AG20443 (cell line): ENCODE results near the gene ZNF487.
"Not testable (repeated sequence)": the region's sequence is repeated elsewhere in the genome, so short reads cannot be mapped to it uniquely, and the experiment has no call there.

Experiments used
- DNase-seq: peaks from one replicate; pipeline ENCODE4 v3.0.0; 2012; ENCODE audit warnings: low spot score, mixed read lengths

Gene ZNF487

DNA sequence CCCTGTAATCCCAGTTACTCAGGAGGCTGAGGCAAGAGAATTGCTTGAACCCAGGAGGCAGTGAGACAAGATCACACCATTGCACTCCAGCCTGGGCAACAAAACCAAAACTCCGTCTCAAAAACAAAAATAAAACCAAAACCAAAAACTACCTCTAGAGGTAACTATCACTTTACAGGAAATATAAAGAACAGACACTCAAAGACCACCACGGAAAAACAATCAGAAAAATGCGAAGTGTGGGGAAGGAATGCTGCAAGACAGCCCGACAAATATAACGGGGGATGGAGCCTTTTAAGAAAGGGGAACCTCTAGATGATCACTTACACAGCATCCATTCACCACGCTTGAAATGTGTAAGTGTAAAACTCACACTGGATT, 32.2 kb upstream of the ZNF487 start:
- DNase-seq, result no peak

DNA sequence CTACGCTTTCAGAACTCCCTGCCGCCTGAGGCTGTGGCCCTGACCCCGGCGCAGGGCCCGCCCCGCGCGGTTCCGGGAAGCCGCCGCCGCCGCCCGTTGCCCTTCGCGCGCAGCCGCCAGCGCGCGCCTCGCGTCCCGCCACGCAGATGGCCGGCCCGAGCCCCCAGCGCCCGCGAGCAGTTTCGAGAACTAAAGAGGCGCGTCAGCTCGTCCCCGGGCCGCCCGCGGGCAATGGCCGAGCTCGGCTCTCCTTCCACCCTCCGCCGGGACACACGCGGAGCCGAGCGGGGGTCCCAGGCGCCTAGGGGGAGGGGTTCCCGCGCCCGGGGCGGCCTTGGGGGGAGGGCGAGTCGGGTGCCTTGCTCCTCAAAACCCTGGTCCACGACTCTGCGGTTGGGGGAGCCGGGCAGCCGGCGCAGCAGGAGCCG, 29.7 kb upstream of the ZNF487 start:
- DNase-seq, result peak; percentile 80

DNA sequence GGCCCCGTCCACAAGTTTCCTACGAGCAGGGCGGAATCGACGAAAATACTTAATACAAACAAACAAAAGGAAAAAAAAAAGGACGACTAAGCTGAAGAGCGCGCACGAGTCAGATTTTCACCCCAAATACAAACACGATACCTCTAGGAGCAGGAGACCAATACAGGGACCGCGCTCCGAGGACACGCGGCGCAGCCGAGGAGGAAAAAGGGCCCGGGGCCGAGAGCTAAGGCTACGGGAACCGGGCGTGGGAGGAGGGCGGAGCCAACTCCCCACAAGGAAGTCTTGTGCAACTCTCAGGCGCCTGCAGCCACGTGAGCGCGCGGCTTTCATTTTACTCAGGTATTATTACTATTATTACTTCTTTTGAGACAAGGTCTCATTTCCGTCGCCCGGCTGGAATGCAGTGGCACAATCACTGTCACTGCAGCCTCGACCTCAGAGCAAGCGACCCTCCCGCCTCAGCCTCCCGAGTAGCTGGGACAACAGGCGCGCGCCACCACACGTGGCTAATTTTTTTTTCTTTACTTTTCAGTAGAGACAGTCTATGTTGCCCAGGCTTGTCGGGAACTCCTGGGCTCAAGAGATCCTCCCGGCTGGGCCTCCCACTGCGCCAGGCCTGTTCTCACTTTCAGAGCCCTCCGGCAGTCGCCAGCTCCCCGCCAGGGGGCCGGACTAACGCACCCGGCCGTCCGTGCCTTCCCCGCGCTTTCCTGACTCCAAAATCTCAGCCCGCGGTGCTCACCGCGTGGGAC, 29.2 kb upstream of the ZNF487 start:
- peak; percentile 91 for DNase-seq

DNA sequence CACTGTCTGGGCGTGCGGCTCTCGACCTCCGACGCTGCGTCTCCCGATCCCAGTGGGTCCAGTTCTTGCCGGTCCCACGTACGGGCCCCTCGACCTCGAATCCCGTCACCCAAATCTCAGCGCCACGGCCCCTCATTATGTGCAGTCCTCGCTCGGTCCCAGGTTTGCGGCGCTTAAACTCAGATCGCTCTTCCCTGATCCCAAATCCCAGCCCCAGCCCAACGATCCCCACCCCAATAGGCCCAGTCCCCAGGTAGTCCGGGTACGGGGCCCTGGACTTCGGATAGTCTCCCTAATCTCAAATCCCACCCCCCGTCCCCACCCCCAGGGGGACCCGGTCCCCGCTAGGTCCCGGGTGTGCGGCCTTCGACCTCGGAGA, 28.6 kb upstream of the ZNF487 start:
- DNase-seq, result no peak

DNA sequence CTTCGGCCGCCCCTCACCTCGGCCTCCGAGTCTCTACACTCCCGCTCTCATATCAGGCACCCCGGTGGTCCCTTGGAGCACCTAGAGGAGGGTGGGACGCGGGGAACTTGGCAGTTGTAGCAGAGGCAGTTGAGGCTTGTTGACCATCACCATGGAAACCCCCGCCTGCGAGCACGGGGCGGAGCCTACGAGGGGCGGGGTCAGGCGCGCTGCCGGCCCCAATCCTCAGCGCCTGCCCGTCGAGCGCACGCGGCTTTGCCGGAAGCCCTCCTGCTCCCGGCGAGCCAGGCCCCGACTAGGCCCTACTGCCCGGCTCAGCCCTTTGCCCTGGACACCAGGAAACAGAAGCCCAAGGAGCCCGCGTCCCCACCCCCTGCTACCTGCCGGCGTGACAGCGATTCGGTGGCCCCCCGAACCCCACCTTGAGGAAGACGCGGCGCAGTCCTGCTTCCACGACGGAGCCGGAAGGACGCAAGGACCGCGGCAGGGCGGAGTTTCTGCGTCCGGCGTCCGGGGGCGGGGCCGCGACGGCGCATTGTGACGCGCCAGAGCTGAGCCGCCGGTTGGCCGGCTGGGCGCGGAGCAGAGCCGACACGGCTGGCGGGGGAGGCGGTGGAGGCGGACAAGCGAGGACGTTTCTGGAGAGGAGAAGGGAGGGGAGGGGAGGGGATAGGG, 28.1 kb upstream of the ZNF487 start, which contains the start of gene HNRNPF:
Gene HNRNPF, minus strand, starts transcription at position 477 of the 675 bp plus-strand sequence. CDS start 21,302 bp downstream, outside the sequence.
- peak; percentile 95 for DNase-seq

DNA sequence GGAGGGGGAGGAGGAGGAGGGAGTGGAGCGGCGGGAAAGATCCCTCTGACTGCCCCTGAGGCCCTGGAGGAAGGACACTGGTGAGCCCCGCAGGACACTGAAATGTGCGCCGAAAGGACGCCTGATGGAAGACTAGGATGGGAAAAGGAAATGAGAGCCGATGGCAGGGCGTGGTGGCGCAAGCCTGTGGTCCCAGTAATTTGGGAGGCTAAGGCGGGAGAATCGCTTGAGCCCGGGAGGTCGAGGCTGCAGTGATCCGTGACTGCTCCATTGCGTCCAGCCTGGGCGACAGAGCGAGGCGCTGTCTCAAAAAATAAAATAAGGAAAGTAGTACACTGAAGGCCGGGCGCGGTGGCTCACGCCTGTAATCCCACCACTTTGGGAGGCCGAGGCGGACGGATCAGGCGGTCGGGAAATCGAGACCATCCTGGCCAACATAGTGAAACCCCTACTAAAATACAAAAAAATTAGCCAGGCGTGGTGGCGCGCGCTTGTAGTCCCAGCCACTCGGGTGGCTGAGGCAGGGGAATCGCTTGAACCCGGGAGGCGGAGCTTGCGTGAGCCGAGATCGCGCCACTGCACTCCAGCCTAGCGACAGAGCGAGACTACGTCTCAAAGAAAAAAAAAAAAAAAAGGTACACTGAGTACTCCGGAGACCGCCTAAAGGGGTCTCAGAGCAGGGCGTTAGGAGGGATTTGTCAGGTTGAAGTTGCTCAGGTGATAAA, 27.4 kb upstream of the ZNF487 start:
- DNase-seq, result no peak

DNA sequence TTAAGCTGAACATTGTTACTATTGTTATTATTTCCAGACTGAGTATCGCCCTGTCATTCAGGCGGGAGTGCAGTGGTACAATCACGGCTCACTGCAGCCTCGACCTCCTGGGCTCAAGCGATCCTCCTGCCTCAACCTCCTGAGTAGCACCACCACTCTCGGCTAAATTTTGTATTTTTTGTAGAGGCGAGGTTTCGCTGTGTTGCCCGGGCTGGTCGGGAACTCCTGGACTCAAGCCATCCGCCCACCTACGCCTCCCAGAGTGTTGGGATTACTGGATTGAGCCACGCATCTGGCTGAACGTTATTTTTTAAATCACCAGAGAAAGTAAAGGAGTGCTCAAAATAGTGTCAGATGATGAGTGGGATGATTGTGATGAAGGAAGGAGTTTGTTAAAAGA, 26.6 kb upstream of the ZNF487 start:
- DNase-seq, result no peak

DNA sequence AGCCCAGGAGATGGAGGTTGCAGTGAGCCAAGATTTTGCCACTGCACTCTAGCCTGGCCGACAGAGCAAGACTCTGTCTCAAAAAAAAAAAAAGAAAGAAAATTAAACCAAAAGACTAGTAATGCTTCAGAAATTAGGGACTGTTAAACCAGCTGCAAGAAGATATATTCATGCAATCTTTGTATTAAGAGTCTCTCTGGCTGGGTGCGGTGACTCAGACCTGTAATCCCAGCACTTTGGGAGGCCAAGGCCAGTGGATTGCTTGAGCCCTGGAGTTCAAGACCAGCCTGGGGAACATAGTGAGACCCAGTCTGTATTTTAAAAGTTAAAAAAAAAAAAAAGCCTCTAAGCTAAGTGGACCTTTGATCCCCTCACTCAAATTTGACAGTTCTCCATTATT, 25.4 kb upstream of the ZNF487 start:
- no peak for DNase-seq

DNA sequence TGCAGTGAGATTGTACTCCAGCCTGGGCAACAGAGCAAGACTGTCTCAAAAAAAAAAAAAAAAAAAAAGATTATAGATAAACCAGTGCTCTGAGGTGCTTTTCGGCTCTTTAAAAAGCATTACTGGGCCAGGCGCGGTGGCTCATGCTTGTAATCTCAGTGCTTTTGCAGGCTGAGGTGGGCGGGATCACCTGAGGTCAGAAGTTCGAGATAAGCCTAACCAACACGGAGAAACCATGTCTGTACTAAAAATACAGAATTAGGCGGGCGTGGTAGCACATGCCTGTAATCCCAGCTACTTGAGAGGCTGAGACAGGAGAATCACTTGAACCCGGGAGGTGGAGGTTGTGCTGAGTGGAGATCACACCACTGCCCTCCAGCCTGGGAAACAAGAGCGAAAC, 21.4 kb upstream of the ZNF487 start:
- DNase-seq, result no peak

DNA sequence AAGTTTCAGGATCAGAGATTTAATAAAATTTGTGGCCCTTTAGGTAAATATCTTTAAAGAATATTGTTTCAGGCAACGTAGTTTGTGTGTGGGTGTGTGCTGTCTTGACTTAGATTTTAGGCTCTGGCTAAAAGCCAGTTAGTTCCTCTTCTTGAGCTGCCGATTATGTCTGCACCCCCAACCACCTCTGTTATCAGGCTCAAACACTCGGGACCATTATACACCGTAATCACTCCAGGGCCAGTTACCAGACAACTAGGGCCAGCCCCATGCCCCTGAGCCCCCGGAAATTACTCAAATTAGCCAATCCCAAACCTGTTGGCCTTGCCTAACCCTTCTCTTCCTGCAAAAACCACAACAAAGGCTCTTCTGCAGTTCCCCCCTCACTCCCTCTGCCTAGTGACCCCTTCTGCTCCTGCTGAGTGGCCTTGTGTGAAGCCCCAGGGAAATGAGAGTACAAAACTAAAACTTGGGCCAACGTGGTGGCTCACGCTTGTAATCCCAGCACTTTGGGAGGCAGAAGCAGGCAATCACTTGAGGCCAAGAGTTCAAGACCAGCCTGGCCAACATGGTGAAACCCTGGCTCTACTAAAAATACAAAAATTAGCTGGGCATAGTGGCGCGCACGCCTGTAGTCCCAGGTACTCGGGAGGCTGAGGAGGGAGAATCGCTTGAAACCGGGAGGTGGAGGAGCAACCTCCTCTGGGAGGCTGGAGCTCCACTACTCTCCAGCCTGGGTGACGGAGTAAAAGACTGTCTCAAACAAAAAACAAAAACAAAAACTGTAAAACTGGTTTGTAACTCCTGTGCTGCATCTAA, 18.8 kb upstream of the ZNF487 start:
- no peak for DNase-seq

DNA sequence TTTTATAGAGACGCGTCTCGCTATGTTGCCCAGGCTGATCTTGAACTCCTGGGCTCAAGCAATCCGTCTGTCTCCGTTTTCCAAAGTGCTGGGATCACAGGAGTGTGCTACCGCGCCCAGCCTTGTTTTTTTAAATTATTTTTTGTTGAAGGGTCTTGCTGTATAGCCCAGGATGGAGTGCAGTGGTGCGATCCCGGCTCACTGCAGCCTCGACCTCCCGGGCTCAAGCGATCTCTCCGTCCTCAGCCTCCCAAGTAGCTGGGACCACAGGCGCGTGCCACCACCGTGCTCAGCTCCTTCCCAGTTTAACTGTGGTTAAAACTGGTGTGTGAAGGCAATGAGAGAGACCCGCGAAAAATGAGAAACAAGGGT, 16.9 kb upstream of the ZNF487 start:
- no peak for DNase-seq

DNA sequence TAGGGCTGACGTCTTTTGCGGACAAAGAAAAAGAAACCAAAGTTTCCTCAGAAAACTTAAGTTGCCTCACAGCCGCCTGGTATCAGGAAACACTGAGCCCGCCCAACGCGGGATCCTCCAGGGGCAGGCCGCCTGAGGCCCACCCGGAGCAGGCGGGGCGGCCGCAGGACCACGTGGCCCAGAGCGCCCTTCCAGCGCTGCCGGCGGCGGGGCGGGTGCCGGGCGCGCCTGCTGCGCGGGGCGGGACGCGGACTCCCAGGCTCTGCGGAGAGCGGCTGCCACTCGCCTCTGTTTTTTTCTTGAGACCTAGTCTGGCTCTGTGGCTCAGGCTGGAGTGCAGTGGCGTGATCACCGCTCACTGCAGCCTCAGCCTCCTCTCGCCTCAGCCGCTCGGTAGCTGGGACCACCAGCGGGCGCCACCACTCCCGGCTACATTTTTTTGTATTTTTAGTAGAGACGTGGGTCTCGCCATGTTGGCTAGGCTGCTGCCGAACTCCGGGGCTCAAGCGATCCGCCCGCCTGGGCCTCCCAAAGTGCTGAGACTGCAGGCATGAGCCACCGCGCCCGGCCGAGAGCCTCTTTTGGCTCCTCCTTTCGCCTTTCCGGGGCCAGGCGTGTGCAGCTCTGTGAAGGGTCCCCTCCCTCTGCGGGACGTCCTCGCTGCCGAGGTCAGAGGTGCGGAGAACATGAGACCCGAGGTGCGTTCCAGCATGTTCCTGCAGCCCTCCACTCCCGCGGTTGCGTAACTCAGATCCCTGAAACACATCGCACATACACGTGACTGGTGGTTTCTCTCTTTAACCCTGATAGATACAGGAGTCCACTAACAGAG, 16.3 kb upstream of the ZNF487 start:
- DNase-seq, result peak; percentile 92

DNA sequence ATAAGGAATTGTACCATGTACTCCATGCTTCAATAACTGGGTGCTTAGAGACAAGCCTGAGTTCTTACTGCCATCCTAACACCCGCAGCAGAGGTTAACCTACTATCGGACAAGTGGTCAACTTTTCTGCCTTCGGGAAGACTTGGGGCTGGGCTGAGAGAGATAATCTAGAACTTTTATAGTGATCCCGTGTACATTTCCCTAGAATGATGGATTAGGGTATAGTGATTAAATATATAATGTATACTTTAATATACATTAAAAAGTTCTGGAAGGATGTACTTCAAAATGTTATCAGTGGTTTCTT, 15.8 kb upstream of the ZNF487 start:
- DNase-seq, result no peak

DNA sequence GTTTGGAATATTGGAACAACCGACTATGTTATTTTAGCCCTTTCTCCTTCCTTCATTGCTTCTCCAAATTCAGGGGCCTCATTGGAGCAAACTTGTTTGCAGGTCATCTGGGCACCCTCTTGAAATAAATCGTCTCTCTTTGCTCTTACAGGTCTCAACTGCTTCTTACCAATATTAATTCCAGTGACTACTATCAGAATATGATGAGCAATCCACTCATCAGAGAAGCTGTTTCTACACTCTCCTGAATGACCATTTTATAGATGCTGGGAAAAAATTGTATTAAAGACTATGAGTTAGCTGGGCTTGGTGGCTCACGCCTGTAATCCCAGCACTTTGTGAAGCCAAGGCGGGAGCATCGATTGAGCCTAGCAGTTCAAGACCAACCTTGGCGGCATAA, 15.4 kb upstream of the ZNF487 start:
- DNase-seq, result no peak

DNA sequence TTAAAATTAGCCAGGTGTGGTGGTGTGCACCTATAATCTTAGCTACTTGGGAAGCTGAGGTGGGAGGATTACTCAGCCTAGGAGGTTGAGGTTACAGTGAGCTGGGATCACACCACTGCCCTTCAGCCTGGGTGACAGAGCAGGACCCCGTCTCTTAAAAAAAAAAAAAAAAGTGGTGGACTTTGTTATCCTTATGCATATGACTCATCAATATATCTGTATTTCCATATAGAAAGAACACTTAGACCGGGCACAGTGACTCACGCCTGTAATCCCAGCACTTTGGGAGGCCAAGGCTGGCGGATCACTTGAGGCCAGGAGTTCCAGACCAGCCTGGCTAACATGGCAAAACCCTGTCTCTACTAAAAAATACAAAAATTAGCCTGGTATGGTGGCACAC, 15.0 kb upstream of the ZNF487 start:
- not testable (repeated sequence) for DNase-seq

DNA sequence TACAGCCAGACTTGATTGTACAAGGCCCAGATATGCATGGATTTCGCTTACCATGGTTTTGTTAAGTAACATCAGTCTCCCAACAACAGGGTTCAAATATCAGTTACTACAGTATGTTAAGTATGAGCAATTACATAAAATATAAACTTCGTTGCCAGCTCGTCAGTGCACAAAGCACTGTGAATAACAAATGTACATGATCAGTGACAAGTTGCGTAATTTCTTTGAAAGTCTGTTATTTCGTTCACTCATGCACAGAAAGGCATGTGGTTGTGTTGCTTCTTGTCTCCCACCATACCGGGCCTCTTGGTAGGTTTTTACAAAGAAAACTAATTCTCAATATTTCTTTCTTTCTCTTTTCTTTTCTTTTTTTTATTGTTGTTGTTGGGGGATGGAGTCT, 12.5 kb upstream of the ZNF487 start:
- no peak for DNase-seq

DNA sequence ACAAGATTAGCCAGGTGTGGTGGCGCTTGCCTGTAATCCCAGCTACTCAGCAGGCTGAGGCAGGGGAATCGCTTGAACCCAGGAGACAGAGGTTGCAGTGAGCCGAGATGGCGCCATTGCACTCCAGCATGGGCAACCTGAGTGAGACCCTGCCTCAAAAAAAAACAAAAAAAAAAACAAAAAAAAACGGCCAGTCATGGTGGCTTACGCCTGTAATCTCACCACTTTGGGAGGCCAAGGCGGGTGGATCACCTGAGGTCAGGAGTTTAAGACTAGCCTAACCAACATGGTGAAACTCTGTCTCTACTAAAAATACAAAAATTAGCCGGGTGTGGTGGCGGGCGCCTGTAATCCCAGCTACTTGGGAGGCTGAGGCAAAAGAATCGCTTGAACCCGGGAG, 10.4 kb upstream of the ZNF487 start:
- DNase-seq, result not testable (repeated sequence)

DNA sequence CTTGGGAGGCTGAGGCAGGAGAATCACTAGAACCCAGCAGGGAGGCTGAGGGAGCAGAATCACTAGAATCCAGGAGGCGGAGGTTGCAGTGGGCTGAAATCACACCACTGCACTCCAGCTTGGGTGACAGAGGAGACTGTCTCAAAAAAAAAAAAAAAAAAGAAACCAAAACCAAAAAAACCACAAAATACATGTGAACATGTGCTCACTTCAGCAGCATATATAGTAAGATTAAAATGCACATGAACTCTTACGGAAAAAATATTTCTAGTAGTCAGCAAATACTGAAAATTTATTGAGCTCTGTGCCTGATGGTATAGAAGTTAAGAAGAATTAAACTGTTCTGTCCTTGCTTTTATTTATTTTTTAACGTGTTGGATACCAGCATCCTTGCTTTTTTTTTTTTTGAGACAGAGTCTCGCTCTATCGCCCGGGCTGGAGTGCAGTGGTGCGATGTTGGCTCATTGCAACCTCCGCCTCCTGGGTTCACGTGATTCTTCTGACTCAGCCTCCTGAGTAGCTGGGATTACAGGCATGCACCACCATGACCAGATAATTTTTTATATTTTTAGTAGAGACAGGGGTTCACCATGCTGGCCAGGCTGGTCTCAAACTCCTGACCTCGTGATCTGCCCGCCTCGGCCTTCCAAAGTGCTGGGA, 9.6 kb upstream of the ZNF487 start:
- DNase-seq, result no peak

DNA sequence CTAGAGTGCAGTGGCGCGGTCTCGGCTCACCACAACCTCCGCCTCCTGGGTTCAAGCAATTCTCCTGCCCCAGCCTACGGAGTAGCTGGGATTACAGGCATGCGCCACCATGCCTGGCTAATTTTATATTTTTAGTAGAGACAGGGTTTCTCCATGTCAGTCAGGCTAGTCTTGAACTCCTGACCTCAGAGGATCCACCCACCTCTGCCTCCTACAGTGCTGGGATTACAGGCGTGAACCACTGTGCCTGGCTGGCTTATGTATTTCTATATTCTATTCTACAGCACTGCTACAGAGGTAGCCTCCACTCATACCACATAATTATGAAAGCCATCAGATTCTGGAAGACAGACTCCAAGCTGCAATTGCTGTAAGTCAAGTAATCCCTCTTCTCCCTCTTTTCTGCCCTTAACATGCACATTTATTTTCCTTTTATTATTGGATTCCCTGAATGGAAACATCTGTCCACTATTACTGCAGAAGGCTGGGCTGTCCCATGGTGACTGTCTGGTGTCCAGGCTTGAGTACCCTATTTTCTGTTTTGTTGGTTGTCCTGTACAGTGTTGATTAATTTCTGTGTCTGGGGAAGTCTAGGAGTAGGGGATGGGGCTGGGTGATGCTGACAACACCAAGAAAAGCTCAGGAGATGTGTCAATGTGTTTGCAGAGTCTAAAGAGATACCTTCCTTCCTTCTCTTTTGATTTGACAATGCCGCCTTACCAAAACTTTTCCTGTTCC, 5.8 kb upstream of the ZNF487 start:
- no peak for DNase-seq

DNA sequence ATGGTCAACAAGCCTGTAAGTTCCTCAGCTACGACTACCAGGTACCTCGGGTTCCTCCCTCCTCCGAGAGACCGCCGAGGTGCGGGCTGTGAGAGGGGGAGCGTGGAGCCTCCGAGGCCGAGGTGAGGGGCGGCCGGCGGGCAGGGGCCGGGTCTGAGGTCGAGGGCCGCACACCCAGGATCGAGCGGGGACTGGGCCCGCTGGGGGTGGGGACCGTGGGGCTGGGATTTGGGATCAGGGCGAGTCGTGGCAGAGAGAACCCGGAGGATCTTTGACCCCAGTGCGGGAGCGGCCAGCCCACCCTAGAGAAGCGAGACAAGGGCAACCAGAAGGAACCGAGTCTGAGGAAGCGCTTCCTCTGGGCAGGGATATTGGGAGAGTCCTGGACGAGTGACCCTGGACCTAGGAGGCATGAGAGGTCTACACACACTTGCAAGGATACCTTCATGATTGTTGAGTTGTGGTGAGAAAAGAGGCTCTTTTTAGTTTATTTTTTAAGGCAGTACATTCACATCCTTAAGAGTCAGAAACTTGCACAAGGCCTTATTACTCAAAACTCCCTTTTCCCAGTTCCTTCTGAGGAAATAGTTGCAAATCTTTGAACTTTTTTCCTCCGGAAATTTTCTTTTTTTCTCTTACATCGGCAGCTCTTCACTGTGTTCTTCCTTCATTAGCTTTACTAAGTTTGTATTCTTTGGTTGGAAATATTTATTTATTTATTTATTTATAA, 395 bp downstream of the ZNF487 start:
- no peak for DNase-seq
